Mesenchymal stem cell (in vitro differentiated cells and primary cell): ENCODE measurements around the gene NIT1. TPM values are rescaled to one million over a fixed set of nuclear protein-coding genes. Genes with fewer than 3 reads are reported as not detected.

Experiments used
- DNase-seq: peaks from one replicate; pipeline ENCODE4 v3.0.0-alpha.2; 2013
- H2AFZ ChIP-seq: one replicate; pipeline ENCODE4 v1.6.1; 2013; ENCODE audit warnings: low read depth, mild to moderate bottlenecking, control low read depth, inconsistent platforms, low read length, moderate library complexity
- H2AK5ac ChIP-seq: 2 replicates; pipeline ENCODE4 v1.6.1; 2013; ENCODE audit warnings: low read length, moderate library complexity, mild to moderate bottlenecking, inconsistent platforms; ENCODE audit not compliant: severe bottlenecking
- H2BK120ac ChIP-seq: one replicate; pipeline ENCODE4 v1.6.1; 2013; ENCODE audit warnings: low read depth, mild to moderate bottlenecking, inconsistent platforms, low read length, moderate library complexity
- H2BK12ac ChIP-seq, 2 experiments: one replicate each; pipeline ENCODE4 v1.6.1; 2013; ENCODE audit warnings: inconsistent platforms in 2 of 2, low read length in 2 of 2, mild to moderate bottlenecking in 2 of 2, moderate library complexity in 2 of 2, control low read depth in 1 of 2
- H2BK15ac ChIP-seq: one replicate; pipeline ENCODE4 v1.6.1; 2013; ENCODE audit warnings: mild to moderate bottlenecking, low read depth, inconsistent platforms; ENCODE audit not compliant: poor library complexity, severe bottlenecking
- H2BK5ac ChIP-seq: 2 replicates; pipeline ENCODE4 v1.6.1; 2013; ENCODE audit warnings: low read depth, mild to moderate bottlenecking, low read length, control low read depth, inconsistent platforms; ENCODE audit not compliant: poor library complexity, severe bottlenecking
- H3K14ac ChIP-seq, 2 experiments: one replicate each; pipeline ENCODE4 v1.6.1; 2013; ENCODE audit warnings: inconsistent platforms in 2 of 2, low read length in 2 of 2, control low read depth in 1 of 2, mild to moderate bottlenecking in 1 of 2, moderate library complexity in 1 of 2
- H3K18ac ChIP-seq, 2 experiments: one replicate each; pipeline ENCODE4 v1.6.1; 2013; ENCODE audit warnings: inconsistent platforms in 2 of 2, low read length in 2 of 2, control low read depth in 1 of 2, low read depth in 1 of 2, mild to moderate bottlenecking in 1 of 2
- H3K23ac ChIP-seq, 2 experiments: one replicate each; pipeline ENCODE4 v1.6.1; 2013; ENCODE audit warnings: inconsistent platforms in 2 of 2, low read length in 2 of 2, mild to moderate bottlenecking in 2 of 2, moderate library complexity in 2 of 2, control low read depth in 1 of 2
- H3K27ac ChIP-seq: 2 replicates; pipeline ENCODE4 v1.5.1; 2013; ENCODE audit warnings: mild to moderate bottlenecking, moderate library complexity, low read length, control low read depth, inconsistent platforms; ENCODE audit not compliant: poor library complexity, severe bottlenecking
- H3K27me3 ChIP-seq, 2 experiments: 2 replicates each; pipeline versions ENCODE4 v1.6.1 to v1.7.0; 2013; ENCODE audit warnings: low read length in 2 of 2, mild to moderate bottlenecking in 2 of 2, moderate library complexity in 2 of 2, control low read depth in 1 of 2, inconsistent platforms in 1 of 2; ENCODE audit not compliant: control insufficient read depth in 1 of 2, insufficient read depth in 1 of 2
- H3K36me3 ChIP-seq, 2 experiments: 2 replicates each; pipeline versions ENCODE4 v1.6.1 to v1.7.0; 2013; ENCODE audit warnings: low read length in 2 of 2, control low read depth in 1 of 2, inconsistent platforms in 1 of 2, low read depth in 1 of 2, mild to moderate bottlenecking in 1 of 2; ENCODE audit not compliant: insufficient read depth in 2 of 2, control insufficient read depth in 1 of 2
- H3K4ac ChIP-seq, 2 experiments: one replicate each; pipeline ENCODE4 v1.6.1; 2013; ENCODE audit warnings: inconsistent platforms in 2 of 2, low read length in 2 of 2, mild to moderate bottlenecking in 2 of 2, moderate library complexity in 2 of 2, control low read depth in 1 of 2, low read depth in 1 of 2
- H3K4me1 ChIP-seq: 2 replicates; pipeline ENCODE4 v1.6.1; 2013; ENCODE audit warnings: low read depth, low read length, control low read depth; ENCODE audit not compliant: control insufficient read depth, insufficient read depth
- H3K4me2 ChIP-seq: 2 replicates; pipeline ENCODE4 v1.6.1; 2013; ENCODE audit warnings: low read length, mild to moderate bottlenecking, inconsistent platforms; ENCODE audit not compliant: poor library complexity, severe bottlenecking
- H3K4me3 ChIP-seq, 2 experiments: 2 replicates each; pipeline versions ENCODE4 v1.5.1 to v1.7.0; 2013; ENCODE audit warnings: low read length in 2 of 2, mild to moderate bottlenecking in 2 of 2, control low read depth in 1 of 2, low read depth in 1 of 2; ENCODE audit not compliant: insufficient read depth in 1 of 2
- H3K79me1 ChIP-seq: replicated peaks from 2 replicates; pipeline ENCODE4 v1.6.1; 2013; ENCODE audit warnings: mild to moderate bottlenecking, control low read depth, low read length, inconsistent platforms; ENCODE audit not compliant: poor library complexity, severe bottlenecking
- H3K9ac ChIP-seq: 2 replicates; pipeline ENCODE4 v1.7.0; 2013; ENCODE audit warnings: mild to moderate bottlenecking, low read length, moderate library complexity
- H3K9me3 ChIP-seq: 2 replicates; pipeline ENCODE4 v1.7.0; 2013; ENCODE audit warnings: mild to moderate bottlenecking, low read length; ENCODE audit not compliant: control insufficient read depth
- H4K8ac ChIP-seq: one replicate; pipeline ENCODE4 v1.6.1; 2013; ENCODE audit warnings: inconsistent platforms, mild to moderate bottlenecking, low read length, moderate library complexity
- H4K91ac ChIP-seq: one replicate; pipeline ENCODE4 v1.6.1; 2013; ENCODE audit warnings: mild to moderate bottlenecking, low read length, inconsistent platforms
- WGBS: methylation state at CpG from one replicate; pipeline ENCODE4 v1.1.7; 2013; ENCODE audit warnings: mixed read lengths; 5-methylcytosine and 5-hydroxymethylcytosine counted together
- polyA plus RNA-seq, 2 experiments: library from polyadenylated mRNA; stranded (reverse); fragments of 200-250 nt; gene quantifications; one replicate each; pipeline ENCODE4 v1.2.3, GENCODE V29; 2013

Gene NIT1, protein sequence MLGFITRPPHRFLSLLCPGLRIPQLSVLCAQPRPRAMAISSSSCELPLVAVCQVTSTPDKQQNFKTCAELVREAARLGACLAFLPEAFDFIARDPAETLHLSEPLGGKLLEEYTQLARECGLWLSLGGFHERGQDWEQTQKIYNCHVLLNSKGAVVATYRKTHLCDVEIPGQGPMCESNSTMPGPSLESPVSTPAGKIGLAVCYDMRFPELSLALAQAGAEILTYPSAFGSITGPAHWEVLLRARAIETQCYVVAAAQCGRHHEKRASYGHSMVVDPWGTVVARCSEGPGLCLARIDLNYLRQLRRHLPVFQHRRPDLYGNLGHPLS
- 28.8 TPM for polyA plus RNA-seq (2013, experiment 1 of 2)
- polyA plus RNA-seq (2013, experiment 2 of 2): 28.9 TPM

DNA sequence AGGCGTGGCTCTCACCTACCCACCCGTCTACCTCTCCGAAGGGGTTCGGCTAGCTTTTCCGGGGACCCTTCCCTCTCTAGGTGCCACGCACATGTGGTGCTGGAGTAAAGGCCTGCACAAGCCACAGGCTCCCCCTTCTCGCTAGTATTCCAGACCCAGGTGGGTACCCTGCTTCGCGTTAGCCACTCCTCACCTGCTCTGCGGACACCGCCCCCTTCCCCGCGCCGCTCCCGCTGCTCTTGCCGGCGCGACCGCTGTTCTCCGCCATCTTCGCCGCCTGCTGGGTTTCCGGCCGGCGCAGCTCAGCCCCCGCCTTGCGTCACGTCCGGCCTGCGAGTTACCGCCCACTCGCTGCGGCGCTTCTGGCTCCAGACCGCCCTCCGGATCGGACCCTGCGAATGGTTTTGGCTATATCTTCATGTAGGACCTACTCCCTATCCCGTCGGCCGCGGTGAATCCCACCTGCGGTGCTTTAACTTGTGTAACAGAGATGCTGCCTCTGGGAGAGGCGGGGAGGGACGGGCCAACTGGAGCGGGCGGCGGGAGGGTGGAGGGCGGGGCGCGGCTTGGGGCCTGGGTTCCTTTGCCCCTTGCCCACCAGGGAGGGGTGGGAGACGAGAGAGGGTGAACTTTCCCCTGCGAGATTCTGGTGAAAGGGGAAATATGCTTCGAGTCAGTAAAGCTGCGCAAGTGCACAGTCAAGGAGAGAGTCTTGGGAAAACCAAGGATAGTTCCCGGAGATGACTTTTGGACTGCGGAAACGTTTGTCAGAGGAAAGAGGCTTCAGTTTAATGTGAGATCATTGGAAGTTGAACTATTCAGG lies at the start of gene NIT1, which contains the start of gene PFDN2:
Gene NIT1 (plus strand): TSS at position 347 of the 823 bp plus-strand sequence. CDS start 72 bp downstream, at position 419.
Gene PFDN2 (minus strand): TSS at position 279 of the 823 bp plus-strand sequence. CDS start 11 bp downstream, at position 268.
- peak within 1 kb of the TSS; percentile 95 for H3K27ac ChIP-seq
- peak within 1 kb of the TSS; percentile 86 to 97 for H3K4ac ChIP-seq
- H3K23ac ChIP-seq: peak within 1 kb of the TSS in 1 of 2 experiments; percentile 92
- H2BK12ac ChIP-seq: peak within 1 kb of the TSS; percentile 31 to 85
- H4K8ac ChIP-seq: peak within 1 kb of the TSS; percentile 90
- peak within 1 kb of the TSS in 1 of 2 experiments; percentile 78 for H3K14ac ChIP-seq
- no peaks in the 10 kb centered on the region for H3K27me3 ChIP-seq
- peak within 1 kb of the TSS; percentile 76 for H3K4me2 ChIP-seq
- H2AK5ac ChIP-seq: peak within 1 kb of the TSS; percentile 94
- H2BK5ac ChIP-seq: peak within 1 kb of the TSS; percentile 77
- peak within 1 kb of the TSS; percentile 100 for H3K9ac ChIP-seq
- peak within 1 kb of the TSS; percentile 66 for H2BK120ac ChIP-seq
- peak within 1 kb of the TSS; percentile 78 for H2BK15ac ChIP-seq
- H3K4me1 ChIP-seq: peaks cover 25% of the 10 kb centered on the region
- H3K79me1 ChIP-seq: peaks cover 18% of the 10 kb centered on the region
- H2AFZ ChIP-seq: peak within 1 kb of the TSS; percentile 85
- peak within 1 kb of the TSS; percentile 86 to 96 for H3K18ac ChIP-seq
- no peaks in the 10 kb centered on the region for H3K9me3 ChIP-seq
- peaks cover 32 to 59% of the 10 kb centered on the region in 2 experiments for H3K36me3 ChIP-seq
- H3K4me3 ChIP-seq: peak within 1 kb of the TSS; percentile 97 to 100
- under 1% methylated on average over 57 of the region's 58 CpGs for WGBS
- DNase-seq: peak; percentile 88
- H4K91ac ChIP-seq: peak within 1 kb of the TSS; percentile 90

DNA sequence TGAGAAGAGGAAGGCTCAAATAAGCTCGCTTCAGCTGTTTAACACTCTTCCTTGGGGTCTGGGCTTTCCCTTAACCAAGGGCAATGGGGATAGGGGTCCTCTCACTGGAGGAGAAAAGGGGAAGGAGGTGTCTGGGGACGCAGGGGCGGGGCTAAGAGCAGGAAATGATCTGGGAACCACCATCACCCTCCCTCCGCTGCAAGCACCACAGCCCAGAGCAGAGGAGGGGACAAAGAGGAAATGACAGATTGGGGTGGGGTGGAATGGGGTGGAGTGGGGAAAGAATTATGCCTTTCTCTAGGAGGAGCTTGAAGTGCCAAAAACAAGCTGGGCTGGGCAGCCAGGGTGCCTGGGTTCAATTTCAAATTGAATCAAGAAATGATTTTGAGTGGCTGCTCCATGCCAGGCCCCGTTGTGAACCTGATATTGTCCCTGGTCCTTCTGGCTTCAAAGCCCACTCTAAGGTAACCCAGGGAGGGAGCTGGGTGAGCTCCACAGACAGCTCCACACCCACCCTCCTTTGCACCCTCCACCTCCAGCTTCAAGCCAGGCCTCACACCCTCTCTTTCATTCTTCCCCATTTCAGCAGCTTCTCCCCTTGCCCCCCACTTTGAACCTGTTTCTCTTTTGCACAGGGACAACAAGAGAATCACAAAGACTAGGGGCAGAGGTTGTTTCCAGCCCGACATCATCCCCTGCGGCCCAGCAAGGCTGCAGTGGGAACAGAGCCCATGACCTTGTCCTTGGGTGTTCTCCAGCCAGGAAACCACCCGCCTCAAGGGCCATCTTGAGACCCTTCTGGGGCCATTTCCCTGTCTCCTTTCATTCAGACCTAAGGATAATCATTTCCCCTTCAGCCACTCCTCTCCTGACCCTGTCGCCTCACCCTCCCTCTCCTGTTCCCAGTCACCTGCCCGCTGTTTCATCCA lies 49.3 kb upstream of the NIT1 start:
- Histone ChIP-seq H2AFZ (no peak overlapping the region), H3K9ac (no peak overlapping the region), H2AK5ac (no peak overlapping the region), H3K9me3 (no peaks in the 10 kb centered on the region), H3K4me1 (no peaks in the 10 kb centered on the region), H3K14ac (no peak overlapping the region), H3K18ac (no peak overlapping the region), H2BK15ac (no peak overlapping the region), H3K4ac (no peak overlapping the region), H2BK120ac (no peak overlapping the region), H3K79me1 (no peaks in the 10 kb centered on the region), H2BK12ac (no peak overlapping the region), H4K91ac (no peak overlapping the region), H3K27ac (no peak overlapping the region), H3K27me3 (peaks cover 12 to 15% of the 10 kb centered on the region in 2 experiments), H3K4me3 (no peak overlapping the region), H4K8ac (no peak overlapping the region), H2BK5ac (no peak overlapping the region), H3K36me3 (no peaks in the 10 kb centered on the region), H3K23ac (peak overlapping the region in 1 of 2 experiments; percentile 28), H3K4me2 (no peak overlapping the region)
- WGBS: 82% methylated on average over 10 of the region's 10 CpGs
- DNase-seq: no peak

DNA sequence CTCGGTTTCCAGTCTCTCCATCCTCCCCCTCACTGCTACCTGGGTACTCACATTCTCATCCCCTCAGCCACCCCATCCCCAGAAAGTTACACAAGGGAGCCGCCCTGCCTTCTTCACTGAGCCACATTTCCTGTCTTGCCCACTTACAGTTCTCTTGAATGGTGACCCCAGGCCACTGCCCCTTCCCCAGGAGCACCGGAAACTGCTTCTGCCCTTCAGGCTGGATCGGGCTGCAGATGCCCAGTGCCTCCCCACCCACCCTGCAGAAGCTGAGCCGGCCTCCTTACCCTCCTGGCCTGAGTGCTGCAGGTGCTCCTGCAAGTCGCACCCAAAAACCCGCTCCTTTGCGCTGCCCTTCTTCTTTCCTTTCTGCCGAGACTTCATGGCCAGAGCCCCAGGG lies 48.7 kb upstream of the NIT1 start:
- Histone ChIP-seq H3K27me3 (peaks cover 7 to 11% of the 10 kb centered on the region in 2 experiments), H2BK12ac (no peak overlapping the region)
- 92% methylated on average over 9 of the region's 9 CpGs for WGBS

More for the DNA sequence above, 48.7 kb upstream of the NIT1 start:
- Histone ChIP-seq H3K14ac (no peak overlapping the region), H2AFZ (no peak overlapping the region), H3K4ac (no peak overlapping the region), H2AK5ac (no peak overlapping the region), H4K91ac (no peak overlapping the region), H3K4me3 (no peak overlapping the region), H2BK120ac (no peak overlapping the region), H3K79me1 (no peaks in the 10 kb centered on the region), H3K27ac (no peak overlapping the region), H3K9me3 (no peaks in the 10 kb centered on the region), H3K4me1 (no peaks in the 10 kb centered on the region), H3K18ac (no peak overlapping the region), H2BK15ac (no peak overlapping the region), H3K36me3 (no peaks in the 10 kb centered on the region), H2BK5ac (no peak overlapping the region), H3K4me2 (no peak overlapping the region), H3K23ac (peak overlapping the region in 1 of 2 experiments; percentile 28), H3K9ac (no peak overlapping the region), H4K8ac (no peak overlapping the region)
- no peak for DNase-seq
